OCI-LY1 (cell line): Measurements from ENCODE around the gene CABCOCO1.

Source experiments
- H2AFZ ChIP-seq: fragments of 200-600 bp; sonication (generic), shearing (Covaris generic); 2 replicates; pipeline ENCODE4 v1.6.0; 2014; ENCODE audit warnings: antibody characterized with exemption, mild to moderate bottlenecking, low read length
- H3F3A ChIP-seq: fragments of 200-600 bp; sonication (generic), shearing (Covaris generic); 2 replicates; pipeline ENCODE4 v1.6.0; 2014; ENCODE audit warnings: mild to moderate bottlenecking, antibody characterized with exemption, low read length, moderate library complexity; ENCODE audit not compliant: insufficient read depth
- H3K27ac ChIP-seq: fragments of 200-600 bp; sonication (generic); 2 replicates; pipeline ENCODE4 v1.5.1; 2014; ENCODE audit warnings: low read length, mixed run types, mild to moderate bottlenecking, low read depth; ENCODE audit not compliant: poor library complexity, severe bottlenecking
- H3K27me3 ChIP-seq: fragments of 200-600 bp; sonication (generic); 2 replicates; pipeline ENCODE4 v1.6.0; 2014; ENCODE audit warnings: antibody characterized with exemption, mild to moderate bottlenecking, low read length, moderate library complexity; ENCODE audit not compliant: insufficient read depth
- H3K36me3 ChIP-seq: fragments of 200-600 bp; sonication (generic); 2 replicates; pipeline ENCODE4 v1.6.1; 2014; ENCODE audit warnings: mild to moderate bottlenecking, antibody characterized with exemption, low read length, moderate library complexity, mixed read lengths; ENCODE audit not compliant: insufficient read depth
- H3K4me1 ChIP-seq: fragments of 200-600 bp; sonication (generic); 2 replicates; pipeline ENCODE4 v1.5.1; 2014; ENCODE audit warnings: mild to moderate bottlenecking, low read length, moderate library complexity; ENCODE audit not compliant: insufficient read depth, severe bottlenecking
- H3K4me2 ChIP-seq: fragments of 200-600 bp; sonication (generic), shearing (Covaris generic); 2 replicates; pipeline ENCODE4 v1.6.1; 2014; ENCODE audit warnings: low read length
- H3K4me3 ChIP-seq: fragments of 200-600 bp; sonication (generic); 2 replicates; pipeline ENCODE4 v1.5.1; 2014; ENCODE audit warnings: low read length, low read depth, mild to moderate bottlenecking, mixed read lengths; ENCODE audit not compliant: poor library complexity, severe bottlenecking
- H3K79me2 ChIP-seq: fragments of 200-600 bp; shearing (Covaris generic); 2 replicates; pipeline ENCODE4 v1.6.1; 2016; ENCODE audit warnings: mixed run types, low read length, mixed read lengths; ENCODE audit not compliant: insufficient read depth
- H3K9ac ChIP-seq: fragments of 200-600 bp; sonication (generic), shearing (Covaris generic); 2 replicates; pipeline ENCODE4 v1.6.1; 2014; ENCODE audit warnings: mild to moderate bottlenecking, low read length, mixed read lengths
- H3K9me2 ChIP-seq: fragments of 200-600 bp; sonication (generic), shearing (Covaris generic); 2 replicates; pipeline ENCODE4 v1.6.1; 2014; ENCODE audit warnings: low read depth, mild to moderate bottlenecking, low read length, mixed read lengths
- H3K9me3 ChIP-seq: fragments of 200-600 bp; shearing (Covaris generic); 2 replicates; pipeline ENCODE4 v1.6.1; 2014; ENCODE audit warnings: low read length, mixed read lengths
- H4K20me1 ChIP-seq: fragments of 200-600 bp; sonication (generic), shearing (Covaris generic); 2 replicates; pipeline ENCODE4 v1.6.0; 2016; ENCODE audit warnings: mild to moderate bottlenecking, low read length; ENCODE audit not compliant: insufficient read depth
- CTCF ChIP-seq: fragments of 200-600 bp; sonication (generic), shearing (Covaris generic); IDR thresholded peaks from 2 replicates; pipeline ENCODE4 v1.5.1; 2017; ENCODE audit warnings: mild to moderate bottlenecking, antibody characterized with exemption, low read length, moderate library complexity, mixed read lengths
- EZH2 ChIP-seq: fragments of 200-600 bp; sonication (generic), shearing (Covaris generic); IDR thresholded peaks from 2 replicates; pipeline ENCODE4 v1.8.0; 2017; ENCODE audit warnings: borderline replicate concordance, mixed run types, mild to moderate bottlenecking, antibody characterized with exemption, low read length, moderate library complexity, mixed read lengths

The CABCOCO1 gene

GRCh38 chr10:61812920-61813319 is 150.2 kb downstream of the CABCOCO1 start:
- Histone ChIP-seq H4K20me1 (no peaks in the 10 kb centered on the region), H3K9me3 (no peaks in the 10 kb centered on the region), H3K4me3 (no peak overlapping the region), H3K4me2 (no peak overlapping the region), H3K9me2 (no peaks in the 10 kb centered on the region), H3F3A (no peaks in the 10 kb centered on the region), H3K4me1 (no peaks in the 10 kb centered on the region), H3K79me2 (no peaks in the 10 kb centered on the region), H3K9ac (no peak overlapping the region), H2AFZ (no peak overlapping the region), H3K27ac (no peak overlapping the region), H3K36me3 (no peaks in the 10 kb centered on the region), H3K27me3 (peaks cover 3% of the 10 kb centered on the region; the same call in 1 of the 2 replicates)
- no peak for TF ChIP-seq EZH2
- TF ChIP-seq CTCF: no peak

GRCh38 chr10:61814160-61814559 is 151.4 kb downstream of the CABCOCO1 start:
- Histone ChIP-seq H3K27me3 (peaks cover 3% of the 10 kb centered on the region; the same call in 1 of the 2 replicates), H3K4me1 (no peaks in the 10 kb centered on the region), H3F3A (no peaks in the 10 kb centered on the region), H4K20me1 (no peaks in the 10 kb centered on the region), H3K4me3 (no peak overlapping the region), H3K9ac (no peak overlapping the region), H3K9me2 (no peaks in the 10 kb centered on the region), H3K27ac (no peak overlapping the region), H3K79me2 (no peaks in the 10 kb centered on the region), H3K36me3 (no peaks in the 10 kb centered on the region), H2AFZ (no peak overlapping the region), H3K4me2 (no peak overlapping the region), H3K9me3 (no peaks in the 10 kb centered on the region)
- TF ChIP-seq CTCF (no peak), EZH2 (no peak)

GRCh38 chr10:61815496-61815895 is 152.8 kb downstream of the CABCOCO1 start:
- no peaks in the 10 kb centered on the region for H3K9me2 ChIP-seq
- no peak overlapping the region for H3K4me2 ChIP-seq
- no peaks in the 10 kb centered on the region for H3K27me3 ChIP-seq
- no peak overlapping the region for H3K27ac ChIP-seq
- H3K9ac ChIP-seq: no peak overlapping the region
- H3K4me3 ChIP-seq: no peak overlapping the region
- H2AFZ ChIP-seq: no peak overlapping the region
- no peaks in the 10 kb centered on the region for H3K36me3 ChIP-seq
- TF ChIP-seq EZH2 (no peak), CTCF (no peak)
- no peaks in the 10 kb centered on the region for H4K20me1 ChIP-seq
- no peaks in the 10 kb centered on the region for H3K4me1 ChIP-seq
- no peaks in the 10 kb centered on the region for H3K79me2 ChIP-seq
- no peaks in the 10 kb centered on the region for H3K9me3 ChIP-seq
- H3F3A ChIP-seq: no peaks in the 10 kb centered on the region
